ENCODE measurements around the gene OPCML. TPM values are rescaled to one million over a fixed set of nuclear protein-coding genes. Genes with fewer than 3 reads are reported as not detected.

The OPCML gene
- total RNA-seq, 1 experiment from 2014 or later = not detected

DNA sequence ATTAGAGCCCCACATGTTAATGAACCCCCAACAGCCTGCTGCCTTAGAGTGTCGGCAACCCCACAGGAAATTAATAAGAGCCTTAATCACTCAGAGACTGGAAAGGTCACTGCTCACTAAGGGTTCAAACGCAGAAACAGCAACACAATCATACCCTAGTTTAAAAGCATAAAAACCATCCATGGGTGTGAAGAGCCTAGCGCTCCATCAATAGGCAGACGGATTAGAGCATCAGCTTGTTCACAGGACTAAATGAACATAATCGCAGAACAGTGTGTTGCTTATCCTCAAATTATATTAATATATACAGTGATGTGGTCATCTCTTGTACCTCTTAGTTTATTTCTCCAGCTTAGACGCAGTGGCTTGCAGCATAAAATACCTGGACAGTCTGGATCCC lies 720.7 kb downstream of the OPCML start:
- H3K4me1 ChIP-seq (ENCODE audit: control insufficient read depth, insufficient read depth, low read length) = no peaks in the 10 kb centered on the region
- TF ChIP-seq, protein P1, sequence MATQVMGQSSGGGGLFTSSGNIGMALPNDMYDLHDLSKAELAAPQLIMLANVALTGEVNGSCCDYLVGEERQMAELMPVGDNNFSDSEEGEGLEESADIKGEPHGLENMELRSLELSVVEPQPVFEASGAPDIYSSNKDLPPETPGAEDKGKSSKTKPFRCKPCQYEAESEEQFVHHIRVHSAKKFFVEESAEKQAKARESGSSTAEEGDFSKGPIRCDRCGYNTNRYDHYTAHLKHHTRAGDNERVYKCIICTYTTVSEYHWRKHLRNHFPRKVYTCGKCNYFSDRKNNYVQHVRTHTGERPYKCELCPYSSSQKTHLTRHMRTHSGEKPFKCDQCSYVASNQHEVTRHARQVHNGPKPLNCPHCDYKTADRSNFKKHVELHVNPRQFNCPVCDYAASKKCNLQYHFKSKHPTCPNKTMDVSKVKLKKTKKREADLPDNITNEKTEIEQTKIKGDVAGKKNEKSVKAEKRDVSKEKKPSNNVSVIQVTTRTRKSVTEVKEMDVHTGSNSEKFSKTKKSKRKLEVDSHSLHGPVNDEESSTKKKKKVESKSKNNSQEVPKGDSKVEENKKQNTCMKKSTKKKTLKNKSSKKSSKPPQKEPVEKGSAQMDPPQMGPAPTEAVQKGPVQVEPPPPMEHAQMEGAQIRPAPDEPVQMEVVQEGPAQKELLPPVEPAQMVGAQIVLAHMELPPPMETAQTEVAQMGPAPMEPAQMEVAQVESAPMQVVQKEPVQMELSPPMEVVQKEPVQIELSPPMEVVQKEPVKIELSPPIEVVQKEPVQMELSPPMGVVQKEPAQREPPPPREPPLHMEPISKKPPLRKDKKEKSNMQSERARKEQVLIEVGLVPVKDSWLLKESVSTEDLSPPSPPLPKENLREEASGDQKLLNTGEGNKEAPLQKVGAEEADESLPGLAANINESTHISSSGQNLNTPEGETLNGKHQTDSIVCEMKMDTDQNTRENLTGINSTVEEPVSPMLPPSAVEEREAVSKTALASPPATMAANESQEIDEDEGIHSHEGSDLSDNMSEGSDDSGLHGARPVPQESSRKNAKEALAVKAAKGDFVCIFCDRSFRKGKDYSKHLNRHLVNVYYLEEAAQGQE (IDR thresholded peaks at IDR 0.05; ENCODE audit: insufficient read depth in 1 of 2, low read depth in 2 of 2, low read length in 1 of 2) = no peak
- no peak for TF ChIP-seq POLR2AphosphoS5 (IDR thresholded peaks at IDR 0.05; ENCODE audit: low read depth, low read length)
- TF ChIP-seq, protein P2, sequence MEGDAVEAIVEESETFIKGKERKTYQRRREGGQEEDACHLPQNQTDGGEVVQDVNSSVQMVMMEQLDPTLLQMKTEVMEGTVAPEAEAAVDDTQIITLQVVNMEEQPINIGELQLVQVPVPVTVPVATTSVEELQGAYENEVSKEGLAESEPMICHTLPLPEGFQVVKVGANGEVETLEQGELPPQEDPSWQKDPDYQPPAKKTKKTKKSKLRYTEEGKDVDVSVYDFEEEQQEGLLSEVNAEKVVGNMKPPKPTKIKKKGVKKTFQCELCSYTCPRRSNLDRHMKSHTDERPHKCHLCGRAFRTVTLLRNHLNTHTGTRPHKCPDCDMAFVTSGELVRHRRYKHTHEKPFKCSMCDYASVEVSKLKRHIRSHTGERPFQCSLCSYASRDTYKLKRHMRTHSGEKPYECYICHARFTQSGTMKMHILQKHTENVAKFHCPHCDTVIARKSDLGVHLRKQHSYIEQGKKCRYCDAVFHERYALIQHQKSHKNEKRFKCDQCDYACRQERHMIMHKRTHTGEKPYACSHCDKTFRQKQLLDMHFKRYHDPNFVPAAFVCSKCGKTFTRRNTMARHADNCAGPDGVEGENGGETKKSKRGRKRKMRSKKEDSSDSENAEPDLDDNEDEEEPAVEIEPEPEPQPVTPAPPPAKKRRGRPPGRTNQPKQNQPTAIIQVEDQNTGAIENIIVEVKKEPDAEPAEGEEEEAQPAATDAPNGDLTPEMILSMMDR (IDR thresholded peaks at IDR 0.05) = no peak
- no peak for TF ChIP-seq SIN3A (IDR thresholded peaks at IDR 0.05; ENCODE audit: borderline replicate concordance, insufficient read depth, low read depth, low read length)
- no peak for TF ChIP-seq TCF7L2 (IDR thresholded peaks at IDR 0.05; ENCODE audit: low read depth, low read length)
- H3K9me3 ChIP-seq (ENCODE audit: control insufficient read depth, insufficient read depth, low read depth, low read length) = no peaks in the 10 kb centered on the region
- ChIA-PET CTCF (no interaction called here), POLR2A (no interaction called here)
- no peaks in the 10 kb centered on the region for H3K27me3 ChIP-seq (ENCODE audit: control insufficient read depth, insufficient read depth, low read length)
- H3K4me3 ChIP-seq (ENCODE audit: low read depth in 2 of 2, low read length in 2 of 2) = no peak overlapping the region
- intact Hi-C loops (cut with micrococcal nuclease; ENCODE audit: unreplicated experiment) = no loop called here
- DNase-seq (ENCODE audit: low read depth, low spot score) (no peak), ATAC-seq (no peak)
- BruUV-seq (replicated peaks) = no TSS peak
- no peaks in the 10 kb centered on the region for H3K36me3 ChIP-seq (ENCODE audit: control insufficient read depth, insufficient read depth, low read length)
- in situ Hi-C loops (cut with HindIII; ENCODE audit: low pct_unique_long_range_greater_than_20kb, low sequenced_read_pairs) = no loop called here
- no peak overlapping the region for H3K27ac ChIP-seq (ENCODE audit: low read length)

DNA sequence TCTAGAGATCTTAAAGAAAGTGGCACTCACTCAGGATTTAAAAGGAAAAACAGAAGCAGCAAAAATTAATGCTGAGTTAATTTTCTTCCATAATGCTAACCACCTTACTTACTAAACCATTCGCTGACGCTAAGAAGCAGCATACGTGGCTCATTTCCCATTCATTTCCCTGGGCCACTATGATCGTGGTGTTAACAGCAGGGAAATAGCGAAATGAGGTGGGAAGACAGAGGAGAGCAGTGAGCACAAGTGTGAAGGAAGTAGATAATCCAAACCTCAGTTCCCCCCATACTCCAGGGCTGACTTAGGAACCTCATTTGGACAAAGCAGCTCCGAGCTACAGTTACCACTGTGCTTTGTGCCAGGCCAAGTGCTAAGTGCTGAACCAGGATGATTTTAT lies 723.2 kb downstream of the OPCML start:
- CTCF ChIA-PET = no interaction called here
- Histone ChIP-seq H3K4me1 (ENCODE audit: control insufficient read depth, insufficient read depth, low read length) (no peaks in the 10 kb centered on the region), H3K27me3 (ENCODE audit: control insufficient read depth, insufficient read depth, low read length) (no peaks in the 10 kb centered on the region), H3K4me3 (ENCODE audit: low read depth in 2 of 2, low read length in 2 of 2) (no peak overlapping the region), H3K27ac (ENCODE audit: low read length) (no peak overlapping the region), H3K9me3 (ENCODE audit: control insufficient read depth, insufficient read depth, low read depth, low read length) (no peaks in the 10 kb centered on the region), H3K36me3 (ENCODE audit: control insufficient read depth, insufficient read depth, low read length) (no peaks in the 10 kb centered on the region)
- POLR2A ChIA-PET = no interaction called here
- ATAC-seq = no peak
- in situ Hi-C loops (cut with HindIII; ENCODE audit: low pct_unique_long_range_greater_than_20kb, low sequenced_read_pairs) (no loop called here), intact Hi-C loops (cut with micrococcal nuclease; ENCODE audit: unreplicated experiment) (no loop called here)
- no peak for DNase-seq (ENCODE audit: low read depth, low spot score)
- BruUV-seq (replicated peaks) = no TSS peak
- TF ChIP-seq, protein P2 (IDR thresholded peaks at IDR 0.05) = no peak
- no peak for TF ChIP-seq SIN3A (IDR thresholded peaks at IDR 0.05; ENCODE audit: borderline replicate concordance, insufficient read depth, low read depth, low read length)
- no peak for TF ChIP-seq TCF7L2 (IDR thresholded peaks at IDR 0.05; ENCODE audit: low read depth, low read length)
- TF ChIP-seq, protein P1 (IDR thresholded peaks at IDR 0.05; ENCODE audit: insufficient read depth in 1 of 2, low read depth in 2 of 2, low read length in 1 of 2) = no peak
- no peak for TF ChIP-seq POLR2AphosphoS5 (IDR thresholded peaks at IDR 0.05; ENCODE audit: low read depth, low read length)
